ENCODE measurements around the gene SCARB1. TPM values are rescaled to one million over a fixed set of nuclear protein-coding genes. Genes with fewer than 3 reads are reported as not detected.
A peak's percentile ranks its signal among the peaks of the same experiment; 100 is the strongest.

SCARB1 gene
- total RNA-seq, 1 donor from 2014 or later, result 11.1 TPM

DNA sequence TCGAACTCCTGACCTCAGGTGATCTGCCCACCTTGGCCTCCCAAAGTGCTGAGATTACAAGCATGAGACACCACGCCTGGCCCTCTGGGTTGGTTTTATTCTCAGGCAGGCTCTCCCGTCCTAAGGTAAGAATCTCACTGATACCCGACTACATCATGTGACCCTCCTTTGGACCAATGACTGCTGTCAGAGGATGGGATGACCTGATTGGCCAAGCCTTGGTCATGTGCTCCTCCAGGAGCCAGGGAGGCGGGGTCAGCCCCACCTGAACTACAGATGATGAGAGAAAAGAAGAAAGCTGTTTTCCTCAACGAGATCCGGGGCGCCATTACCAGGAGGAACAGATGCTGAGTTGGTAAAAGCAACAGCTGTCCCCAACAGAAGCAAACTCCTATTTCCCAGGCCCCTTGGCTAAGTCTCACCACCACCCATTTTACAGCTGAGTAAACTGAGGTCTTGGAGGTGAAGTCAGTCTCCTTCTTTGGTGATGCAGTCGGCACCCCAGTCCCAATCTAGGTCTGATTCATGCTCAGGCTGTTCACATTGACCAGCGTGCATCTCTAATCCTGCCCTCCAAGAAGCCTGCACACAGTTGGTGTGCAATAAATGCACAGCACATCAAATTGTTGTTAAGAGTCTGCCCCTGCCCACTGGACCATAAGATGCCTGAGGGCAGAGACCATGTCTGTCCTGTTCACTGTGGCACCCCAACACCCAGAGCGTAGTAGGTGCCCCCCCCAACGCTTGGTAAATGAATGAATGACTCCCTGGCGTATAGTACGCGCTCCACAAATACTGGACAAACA is 118.8 kb downstream of the SCARB1 start:
- Histone ChIP-seq H3K27ac (replicated peaks) (peak overlapping the region; percentile 92), H3K4me3 (no peak overlapping the region), H3K36me3 (no peaks in the 10 kb centered on the region), H3K4me1 (peaks cover 43% of the 10 kb centered on the region), H3K9me3 (replicated peaks) (peaks cover 3% of the 10 kb centered on the region), H3K27me3 (ENCODE audit: low read depth) (no peaks in the 10 kb centered on the region)
- intact Hi-C loops (cut with micrococcal nuclease), result no loop called here
- DNase-seq, result no peak
- TF ChIP-seq, protein P1, sequence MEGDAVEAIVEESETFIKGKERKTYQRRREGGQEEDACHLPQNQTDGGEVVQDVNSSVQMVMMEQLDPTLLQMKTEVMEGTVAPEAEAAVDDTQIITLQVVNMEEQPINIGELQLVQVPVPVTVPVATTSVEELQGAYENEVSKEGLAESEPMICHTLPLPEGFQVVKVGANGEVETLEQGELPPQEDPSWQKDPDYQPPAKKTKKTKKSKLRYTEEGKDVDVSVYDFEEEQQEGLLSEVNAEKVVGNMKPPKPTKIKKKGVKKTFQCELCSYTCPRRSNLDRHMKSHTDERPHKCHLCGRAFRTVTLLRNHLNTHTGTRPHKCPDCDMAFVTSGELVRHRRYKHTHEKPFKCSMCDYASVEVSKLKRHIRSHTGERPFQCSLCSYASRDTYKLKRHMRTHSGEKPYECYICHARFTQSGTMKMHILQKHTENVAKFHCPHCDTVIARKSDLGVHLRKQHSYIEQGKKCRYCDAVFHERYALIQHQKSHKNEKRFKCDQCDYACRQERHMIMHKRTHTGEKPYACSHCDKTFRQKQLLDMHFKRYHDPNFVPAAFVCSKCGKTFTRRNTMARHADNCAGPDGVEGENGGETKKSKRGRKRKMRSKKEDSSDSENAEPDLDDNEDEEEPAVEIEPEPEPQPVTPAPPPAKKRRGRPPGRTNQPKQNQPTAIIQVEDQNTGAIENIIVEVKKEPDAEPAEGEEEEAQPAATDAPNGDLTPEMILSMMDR (IDR thresholded peaks at IDR 0.05; ENCODE audit: borderline replicate concordance), result no peak

DNA sequence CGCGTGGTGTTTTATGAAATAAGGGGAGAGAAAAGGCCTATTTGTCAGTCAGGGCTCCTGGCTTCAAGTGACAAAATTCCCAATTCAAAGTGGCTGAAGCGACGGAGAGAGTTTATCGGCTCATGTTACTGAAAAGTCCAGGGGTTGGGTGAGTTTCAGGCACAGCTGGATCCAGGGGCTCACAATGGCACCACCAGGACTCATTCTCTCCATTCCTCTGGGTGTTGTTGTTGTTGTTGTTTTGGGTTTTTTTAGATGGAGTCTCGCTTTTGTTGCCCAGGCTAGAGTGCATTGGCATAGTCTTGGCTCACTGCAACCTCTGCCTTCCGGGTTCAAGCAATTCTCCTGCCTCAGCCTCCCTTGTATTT is 119.4 kb downstream of the SCARB1 start:
- Histone ChIP-seq H3K4me3 (no peak overlapping the region), H3K27ac (replicated peaks) (peak overlapping the region; percentile 92), H3K9me3 (replicated peaks) (peaks cover 5% of the 10 kb centered on the region), H3K27me3 (ENCODE audit: low read depth) (no peaks in the 10 kb centered on the region), H3K36me3 (no peaks in the 10 kb centered on the region), H3K4me1 (peaks cover 43% of the 10 kb centered on the region)
- no peak for DNase-seq
- intact Hi-C loops (cut with micrococcal nuclease), result no loop called here
- TF ChIP-seq, protein P1 (IDR thresholded peaks at IDR 0.05; ENCODE audit: borderline replicate concordance), result no peak

DNA sequence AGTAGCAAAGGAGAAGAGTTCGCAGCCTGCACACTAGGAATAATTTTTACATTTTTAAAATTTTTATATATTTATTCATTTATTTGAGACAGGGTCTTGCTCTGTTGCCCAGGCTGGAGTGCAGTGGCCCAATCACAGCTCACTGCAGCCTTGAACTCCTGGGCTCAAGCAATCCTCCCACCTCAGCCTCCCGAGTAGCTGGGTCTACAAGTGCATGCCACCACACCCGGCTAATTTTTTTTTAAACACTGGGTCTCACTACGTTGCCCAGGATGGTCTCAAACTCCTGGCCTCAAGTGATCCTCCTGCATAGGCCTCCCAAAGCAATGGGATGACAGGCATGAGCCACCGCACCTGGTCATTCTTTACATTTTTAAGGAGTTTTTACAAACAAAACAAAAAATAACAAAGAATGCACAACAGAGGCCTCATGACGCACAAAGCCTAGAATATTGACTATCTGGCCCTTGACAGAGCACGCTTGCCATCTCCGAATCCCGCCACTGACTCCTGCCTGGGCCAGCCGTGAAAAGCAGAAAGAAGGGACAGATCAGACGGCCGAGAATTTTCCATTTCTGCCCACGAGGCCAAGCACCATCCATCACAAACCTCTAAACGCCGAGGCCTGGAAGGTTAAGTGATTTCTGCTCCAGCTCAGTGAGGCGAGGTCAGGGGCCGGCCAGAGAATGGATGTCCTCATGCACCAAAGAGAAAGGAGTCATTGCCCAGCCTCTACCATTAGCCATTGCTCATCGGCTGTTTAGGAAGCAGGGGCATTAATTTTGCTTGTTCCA is 120.0 kb downstream of the SCARB1 start:
- DNase-seq, result no peak
- intact Hi-C loops (cut with micrococcal nuclease), result no loop called here
- Histone ChIP-seq H3K27ac (replicated peaks) (peak overlapping the region; percentile 92), H3K36me3 (no peaks in the 10 kb centered on the region), H3K4me3 (no peak overlapping the region), H3K9me3 (replicated peaks) (peaks cover 5% of the 10 kb centered on the region), H3K27me3 (ENCODE audit: low read depth) (no peaks in the 10 kb centered on the region), H3K4me1 (peaks cover 43% of the 10 kb centered on the region)
- TF ChIP-seq, protein P1 (IDR thresholded peaks at IDR 0.05; ENCODE audit: borderline replicate concordance), result no peak

DNA sequence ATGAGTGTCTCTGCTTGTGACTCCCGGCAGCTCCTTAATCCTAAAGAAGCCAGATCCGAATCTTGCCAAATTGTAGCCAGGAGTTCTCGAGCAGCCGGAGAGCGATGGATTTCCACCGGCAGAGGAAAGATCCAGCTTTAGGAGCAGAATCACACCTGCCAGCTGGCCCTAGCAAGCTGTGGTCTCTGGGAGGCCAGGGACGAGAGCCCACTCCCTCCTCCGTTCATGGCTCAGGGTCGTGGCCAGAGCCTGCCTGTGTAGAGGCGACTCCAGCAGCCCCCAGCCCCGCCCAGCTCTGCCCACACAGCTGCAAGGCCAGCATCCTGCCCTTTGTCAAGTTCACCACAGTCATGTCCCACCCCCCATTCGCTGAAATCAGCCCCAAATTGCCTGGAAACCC is 121.0 kb downstream of the SCARB1 start:
- no peak for DNase-seq
- Histone ChIP-seq H3K4me3 (no peak overlapping the region), H3K4me1 (peaks cover 41% of the 10 kb centered on the region)

DNA sequence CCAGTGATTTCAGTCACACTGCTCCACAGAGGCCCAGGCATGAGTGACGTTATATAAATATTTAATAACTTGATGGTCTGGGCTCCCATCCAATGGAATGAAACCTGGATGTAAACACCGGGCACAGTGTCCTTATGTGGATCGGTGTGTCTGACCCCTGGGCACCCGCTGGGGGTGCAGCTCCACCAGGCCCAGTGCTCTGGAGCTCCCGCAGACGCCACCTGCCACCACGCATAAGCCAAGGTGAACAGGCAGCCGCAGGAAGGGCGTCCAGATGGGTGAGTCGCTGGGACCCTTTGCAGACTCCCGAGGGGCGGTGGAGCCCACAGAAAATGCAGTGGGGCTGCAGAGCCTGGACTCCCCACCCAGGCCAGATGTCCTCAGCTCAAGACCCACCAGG is 121.6 kb downstream of the SCARB1 start:
- Histone ChIP-seq H3K27ac (replicated peaks) (peak overlapping the region; percentile 38), H3K4me1 (peaks cover 36% of the 10 kb centered on the region), H3K4me3 (no peak overlapping the region), H3K36me3 (no peaks in the 10 kb centered on the region), H3K27me3 (ENCODE audit: low read depth) (no peaks in the 10 kb centered on the region), H3K9me3 (replicated peaks) (peaks cover 5% of the 10 kb centered on the region)
- intact Hi-C loops (cut with micrococcal nuclease), result no loop called here
- no peak for DNase-seq
- TF ChIP-seq, protein P1 (IDR thresholded peaks at IDR 0.05; ENCODE audit: borderline replicate concordance), result no peak

More for the DNA sequence above, 121.0 kb downstream of the SCARB1 start:
- Histone ChIP-seq H3K27ac (replicated peaks) (peak overlapping the region; percentile 38), H3K36me3 (no peaks in the 10 kb centered on the region), H3K9me3 (replicated peaks) (peaks cover 5% of the 10 kb centered on the region), H3K27me3 (ENCODE audit: low read depth) (no peaks in the 10 kb centered on the region)
- intact Hi-C loops (cut with micrococcal nuclease), result no loop called here
- TF ChIP-seq, protein P1 (IDR thresholded peaks at IDR 0.05; ENCODE audit: borderline replicate concordance), result no peak
